Measurements from ENCODE around the gene APOH.

The APOH gene

GRCh38 chr17:66240630-66241029, 11.4 kb upstream of the APOH start:
- in situ Hi-C loops (cut with MboI; ENCODE audit: low pct_unique_long_range_greater_than_20kb, low sequenced_read_pairs, unreplicated experiment) = no loop called here
- DNase-seq (ENCODE audit: low spot score) = no peak

GRCh38 chr17:66240013-66240412, 10.8 kb upstream of the APOH start:
- TF ChIP-seq, protein P1, sequence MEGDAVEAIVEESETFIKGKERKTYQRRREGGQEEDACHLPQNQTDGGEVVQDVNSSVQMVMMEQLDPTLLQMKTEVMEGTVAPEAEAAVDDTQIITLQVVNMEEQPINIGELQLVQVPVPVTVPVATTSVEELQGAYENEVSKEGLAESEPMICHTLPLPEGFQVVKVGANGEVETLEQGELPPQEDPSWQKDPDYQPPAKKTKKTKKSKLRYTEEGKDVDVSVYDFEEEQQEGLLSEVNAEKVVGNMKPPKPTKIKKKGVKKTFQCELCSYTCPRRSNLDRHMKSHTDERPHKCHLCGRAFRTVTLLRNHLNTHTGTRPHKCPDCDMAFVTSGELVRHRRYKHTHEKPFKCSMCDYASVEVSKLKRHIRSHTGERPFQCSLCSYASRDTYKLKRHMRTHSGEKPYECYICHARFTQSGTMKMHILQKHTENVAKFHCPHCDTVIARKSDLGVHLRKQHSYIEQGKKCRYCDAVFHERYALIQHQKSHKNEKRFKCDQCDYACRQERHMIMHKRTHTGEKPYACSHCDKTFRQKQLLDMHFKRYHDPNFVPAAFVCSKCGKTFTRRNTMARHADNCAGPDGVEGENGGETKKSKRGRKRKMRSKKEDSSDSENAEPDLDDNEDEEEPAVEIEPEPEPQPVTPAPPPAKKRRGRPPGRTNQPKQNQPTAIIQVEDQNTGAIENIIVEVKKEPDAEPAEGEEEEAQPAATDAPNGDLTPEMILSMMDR (IDR thresholded peaks at IDR 0.05; ENCODE audit: extremely low read depth, insufficient read depth, missing control alignments) = no peak
- DNase-seq (ENCODE audit: low spot score) = no peak
- in situ Hi-C loops (cut with MboI; ENCODE audit: low pct_unique_long_range_greater_than_20kb, low sequenced_read_pairs, unreplicated experiment) = no loop called here

More at GRCh38 chr17:66240630-66241029, 11.4 kb upstream of the APOH start:
- TF ChIP-seq, protein P1 (IDR thresholded peaks at IDR 0.05; ENCODE audit: extremely low read depth, insufficient read depth, missing control alignments) = no peak

DNA sequence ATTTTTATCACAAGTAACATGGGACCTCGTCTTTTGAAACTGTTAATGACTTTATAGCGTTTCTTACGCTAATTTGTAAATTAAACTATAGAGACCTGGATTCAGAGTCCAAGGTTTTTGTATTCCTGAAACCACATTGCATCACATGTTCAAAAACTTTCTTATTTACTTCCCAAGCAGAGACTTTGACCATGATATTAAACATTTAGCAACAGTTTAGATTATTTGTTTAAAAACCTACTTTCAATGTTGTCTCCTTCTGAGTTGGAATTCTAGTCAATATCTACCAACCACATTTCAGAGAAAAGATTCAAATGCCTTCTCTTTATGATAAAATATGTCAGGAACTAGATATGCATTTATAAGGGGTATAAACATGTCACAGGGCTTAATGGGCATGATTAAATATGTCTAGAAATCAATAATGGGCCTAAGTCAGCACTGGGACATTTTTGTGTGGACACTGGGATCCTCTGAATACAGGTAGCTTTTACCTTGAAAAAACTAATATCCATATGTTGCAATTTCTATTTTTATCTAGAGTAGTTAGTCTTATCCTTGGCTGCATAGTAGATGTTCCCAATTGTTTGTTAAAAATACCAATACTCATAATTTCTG, 6.3 kb upstream of the APOH start:
- DNase-seq (ENCODE audit: low spot score) = no peak
- TF ChIP-seq, protein P1 (IDR thresholded peaks at IDR 0.05; ENCODE audit: extremely low read depth, insufficient read depth, missing control alignments) = no peak
- in situ Hi-C loops (cut with MboI; ENCODE audit: low pct_unique_long_range_greater_than_20kb, low sequenced_read_pairs, unreplicated experiment) = no loop called here

GRCh38 chr17:66234611-66235010, 5.4 kb upstream of the APOH start:
- no peak for DNase-seq (ENCODE audit: low spot score)
- TF ChIP-seq, protein P1 (IDR thresholded peaks at IDR 0.05; ENCODE audit: extremely low read depth, insufficient read depth, missing control alignments) = no peak
- in situ Hi-C loops (cut with MboI; ENCODE audit: low pct_unique_long_range_greater_than_20kb, low sequenced_read_pairs, unreplicated experiment) = no loop called here

DNA sequence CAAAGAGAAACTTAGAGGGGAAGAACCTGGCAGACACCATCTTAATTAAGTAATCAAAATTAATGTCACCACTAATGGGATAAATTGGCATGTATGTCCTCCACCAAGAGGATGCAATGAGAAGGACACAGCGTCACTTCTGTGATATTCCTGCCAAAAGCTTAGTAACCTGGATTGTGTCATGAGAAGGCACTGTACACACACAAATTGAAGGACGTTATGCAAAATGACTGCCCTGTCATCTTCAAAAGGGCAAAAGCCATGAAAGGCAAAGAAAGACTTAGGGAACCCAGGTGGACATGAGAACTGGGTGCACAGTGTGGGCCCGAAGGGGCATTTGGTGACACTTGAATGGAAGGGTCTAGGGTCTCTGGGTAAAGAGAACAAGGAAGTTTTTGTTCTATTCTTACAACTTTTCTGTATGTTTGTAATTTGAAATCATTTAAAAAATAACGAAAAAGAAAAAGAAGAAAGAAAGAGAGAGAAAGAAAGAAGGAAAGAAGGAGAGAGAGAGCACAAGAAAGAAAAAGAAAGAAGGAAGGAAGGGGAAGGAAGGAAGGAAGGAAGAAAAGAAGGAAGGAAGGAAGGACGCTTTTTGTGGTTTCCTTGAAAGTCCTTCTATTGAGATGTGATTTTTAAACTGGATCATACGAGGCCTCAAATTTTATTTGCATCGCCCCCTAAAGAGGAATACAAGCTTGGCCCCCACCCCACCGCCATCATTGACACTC, 4.0 kb upstream of the APOH start:
- no peak for DNase-seq (ENCODE audit: low spot score)
- in situ Hi-C loops (cut with MboI; ENCODE audit: low pct_unique_long_range_greater_than_20kb, low sequenced_read_pairs, unreplicated experiment) = no loop called here
- TF ChIP-seq, protein P1 (IDR thresholded peaks at IDR 0.05; ENCODE audit: extremely low read depth, insufficient read depth, missing control alignments) = no peak

DNA sequence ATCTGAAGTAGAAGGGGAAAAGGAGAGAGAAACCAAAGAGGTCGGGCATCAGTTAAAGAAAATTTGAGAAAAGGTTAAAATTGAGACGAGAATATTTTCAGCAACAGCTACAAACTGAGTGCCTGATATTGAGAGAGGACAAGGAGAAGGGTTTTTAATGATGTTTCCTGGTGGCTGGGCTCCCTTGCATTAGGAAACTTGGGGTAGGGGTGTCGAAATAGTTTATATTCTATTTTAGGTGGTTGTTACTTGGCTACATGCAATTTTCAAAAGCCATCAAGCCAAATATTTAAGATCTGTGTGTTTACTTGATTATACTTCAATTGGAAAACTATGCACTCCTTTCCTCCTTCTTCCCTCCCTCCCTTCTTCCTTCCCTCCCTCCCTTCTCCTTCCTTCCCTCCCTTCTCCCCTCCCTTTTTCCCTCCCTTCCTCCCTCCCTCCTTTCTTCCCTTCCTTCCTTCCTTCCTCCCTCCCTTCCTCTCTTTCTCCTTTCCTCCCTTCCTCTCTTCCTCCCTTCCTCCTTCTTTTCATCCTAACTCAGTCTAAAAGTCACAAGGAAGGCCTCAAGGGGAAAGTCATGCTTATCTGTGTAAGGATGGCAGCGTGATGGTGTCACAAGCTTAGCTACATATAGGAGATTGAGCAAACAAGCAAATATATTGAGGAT, 1.8 kb upstream of the APOH start:
- in situ Hi-C loops (cut with MboI; ENCODE audit: low pct_unique_long_range_greater_than_20kb, low sequenced_read_pairs, unreplicated experiment) = no loop called here
- TF ChIP-seq, protein P1 (IDR thresholded peaks at IDR 0.05; ENCODE audit: extremely low read depth, insufficient read depth, missing control alignments) = no peak
- no peak for DNase-seq (ENCODE audit: low spot score)

All from GM13977 (cell line).